GM19397 (cell line): ENCODE data around the gene RAD51C.
"Not testable (repeated sequence)": the region's sequence is repeated elsewhere in the genome, so short reads cannot be mapped to it uniquely, and the experiment has no call there.

Source experiments
- ATAC-seq: cut with Tn5 transposase; IDR thresholded peaks from one replicate; pipeline ENCODE4 v1.9.1; 2021; ENCODE audit warnings: mild to moderate bottlenecking, moderate library complexity; ENCODE audit not compliant: unreplicated experiment

The RAD51C gene

DNA sequence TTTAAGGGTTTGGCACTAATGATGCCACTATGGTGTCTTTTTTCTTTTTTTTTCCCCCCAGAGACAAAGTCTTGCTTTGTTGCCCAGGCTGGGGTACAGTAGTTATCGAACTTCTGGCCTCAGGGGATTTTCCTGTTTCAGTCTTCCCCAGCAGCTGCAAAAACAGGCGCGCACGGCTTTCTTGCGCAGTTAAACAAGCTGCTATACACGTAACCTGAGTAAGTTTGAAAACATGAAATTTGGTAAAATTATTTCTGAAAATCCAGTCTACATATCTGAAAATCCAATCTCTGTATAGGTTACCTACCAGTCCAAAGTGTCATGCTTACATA, 12.4 kb upstream of the RAD51C start:
- ATAC-seq, result no peak

DNA sequence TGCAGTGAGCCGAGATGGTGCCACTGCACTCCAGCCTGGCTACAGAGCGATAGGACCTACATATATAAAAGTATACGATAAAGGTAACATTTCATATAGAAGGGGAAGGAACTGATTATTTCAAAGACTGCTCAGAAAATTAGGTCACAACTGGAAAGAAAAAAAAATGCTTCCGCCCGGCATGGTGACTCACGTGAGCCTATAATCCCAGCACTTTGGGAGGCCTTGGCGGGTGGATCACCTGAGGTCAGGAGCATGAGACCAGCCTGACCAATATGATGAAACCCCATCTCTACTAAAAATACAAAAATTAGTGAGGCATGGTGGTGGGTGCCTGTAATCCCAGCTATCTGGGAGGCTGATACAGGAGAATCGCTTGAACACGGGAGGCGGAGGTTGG, 8.4 kb upstream of the RAD51C start:
- no peak for ATAC-seq

DNA sequence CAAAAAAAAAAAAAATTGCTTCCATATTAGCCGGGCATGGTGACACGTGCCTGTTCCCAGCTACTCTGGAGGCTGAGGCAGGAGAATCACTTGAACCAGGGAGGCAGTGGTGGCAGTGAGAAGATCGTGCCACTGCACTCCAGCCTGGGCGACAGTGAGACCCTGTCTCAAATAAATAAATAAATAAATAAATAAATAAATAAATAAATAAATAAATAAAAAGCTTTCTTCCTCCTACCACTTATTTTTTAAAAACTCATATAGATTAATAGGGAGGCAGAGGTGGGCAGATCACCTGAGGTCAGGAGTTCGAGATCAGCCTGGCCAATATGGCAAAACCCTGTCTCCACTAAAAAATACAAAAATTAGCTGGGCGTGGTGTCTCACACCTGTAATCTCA, 7.9 kb upstream of the RAD51C start:
- not testable (repeated sequence) for ATAC-seq

DNA sequence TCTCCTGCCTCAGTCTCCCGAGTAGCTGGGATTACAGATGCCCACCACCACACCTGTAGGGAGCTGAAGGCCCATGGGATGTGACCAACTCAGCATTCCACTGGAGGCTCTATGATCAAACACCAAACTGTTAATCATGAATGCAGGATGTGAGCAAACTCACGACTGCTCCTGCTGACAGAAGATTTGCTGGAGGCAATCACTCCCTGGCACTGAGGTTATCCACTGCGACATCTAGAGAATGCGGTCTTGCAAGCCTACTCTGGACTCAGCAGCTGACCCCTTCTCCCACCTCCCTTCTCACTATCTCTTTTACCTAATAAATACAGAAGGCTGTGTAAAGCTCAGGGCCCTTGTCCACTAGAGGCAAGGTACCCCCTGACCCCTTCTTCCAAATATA, 5.4 kb upstream of the RAD51C start:
- ATAC-seq, result no peak

GRCh38 chr17:58688521-58688920, 3.9 kb upstream of the RAD51C start:
- ATAC-seq, result no peak

GRCh38 chr17:58690033-58690432, 2.4 kb upstream of the RAD51C start:
- ATAC-seq, result not testable (repeated sequence)

DNA sequence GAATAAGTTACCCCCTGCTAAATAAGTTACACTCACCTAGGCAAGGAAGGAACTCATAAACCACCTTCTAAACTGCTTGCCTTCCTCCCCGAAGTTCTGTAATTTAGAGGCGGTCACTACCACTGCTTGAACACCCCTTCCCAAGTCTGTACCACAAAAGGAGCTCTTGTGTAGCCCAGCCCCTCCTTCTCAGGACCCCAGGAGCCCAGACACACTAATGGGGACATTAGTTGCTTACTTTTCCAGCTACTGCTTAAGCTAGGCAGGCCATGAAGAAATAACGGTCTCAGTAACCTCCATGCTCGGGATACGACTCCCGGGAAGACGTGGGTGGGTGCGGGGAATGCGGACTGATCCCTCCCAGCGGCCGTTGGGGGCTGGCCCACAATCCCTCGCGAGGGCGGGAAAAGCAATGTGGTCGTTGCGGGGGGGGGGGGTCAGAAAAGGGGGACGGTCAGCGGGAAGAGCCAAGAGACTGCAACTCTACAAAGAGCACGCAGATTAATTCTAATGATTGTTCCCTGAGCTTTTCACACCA, 632 bp upstream of the RAD51C start, which contains the start of gene TEX14:
TSS of gene TEX14 (minus strand) at position 345 of the 538 bp plus-strand sequence. CDS start 40,044 bp downstream, outside the sequence.
- no peak for ATAC-seq

- ATAC-seq, result no peak
These were observed 806 bp downstream of the RAD51C start for GRCh38 chr17:58693208-58693607.

DNA sequence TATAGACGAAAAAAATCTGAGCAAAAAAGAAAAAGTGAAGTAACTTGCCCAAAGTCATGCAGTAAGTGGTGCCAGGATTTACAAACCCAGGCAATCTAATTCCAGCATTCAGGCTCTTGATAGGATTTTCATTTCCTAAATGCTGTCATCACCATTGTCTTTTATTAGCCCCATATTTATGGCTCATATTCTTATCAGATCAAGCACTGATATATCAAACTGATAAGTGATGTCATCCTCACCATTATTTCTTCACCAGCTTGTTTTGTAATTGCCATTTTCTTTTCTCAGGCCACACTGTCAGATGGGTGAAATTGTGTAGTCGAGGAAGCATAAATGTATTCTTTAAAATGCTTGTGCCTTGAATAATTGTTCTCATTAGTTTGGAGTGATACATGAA, 1.3 kb downstream of the RAD51C start:
- no peak for ATAC-seq

GRCh38 chr17:58694302-58694701, 1.9 kb downstream of the RAD51C start:
- no peak for ATAC-seq

GRCh38 chr17:58694826-58695225, 2.4 kb downstream of the RAD51C start:
- ATAC-seq, result no peak

DNA sequence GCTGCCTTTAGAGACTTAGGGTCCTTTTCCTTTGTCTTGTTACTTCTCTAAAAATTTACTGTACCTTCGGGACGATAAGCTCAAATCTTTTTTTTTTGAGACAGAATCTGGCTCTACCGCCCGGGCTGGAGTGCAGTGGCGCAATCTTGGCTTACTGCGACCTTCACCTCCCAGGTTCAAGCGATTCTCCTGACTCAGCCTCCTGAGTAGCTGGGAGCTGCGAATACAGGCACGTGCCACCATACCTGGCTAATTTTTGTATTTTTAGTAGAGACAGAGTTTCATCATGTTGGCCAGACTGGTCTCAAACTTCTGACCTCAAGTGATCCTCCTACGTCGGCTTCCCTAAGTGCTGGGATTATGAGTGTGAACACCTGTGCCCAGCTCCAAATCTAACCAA, 7.4 kb downstream of the RAD51C start:
- no peak for ATAC-seq

- no peak for ATAC-seq
These were observed 9.7 kb downstream of the RAD51C start for GRCh38 chr17:58702045-58702476.

- ATAC-seq, result no peak
These were observed 10.3 kb downstream of the RAD51C start for GRCh38 chr17:58702708-58703107.

DNA sequence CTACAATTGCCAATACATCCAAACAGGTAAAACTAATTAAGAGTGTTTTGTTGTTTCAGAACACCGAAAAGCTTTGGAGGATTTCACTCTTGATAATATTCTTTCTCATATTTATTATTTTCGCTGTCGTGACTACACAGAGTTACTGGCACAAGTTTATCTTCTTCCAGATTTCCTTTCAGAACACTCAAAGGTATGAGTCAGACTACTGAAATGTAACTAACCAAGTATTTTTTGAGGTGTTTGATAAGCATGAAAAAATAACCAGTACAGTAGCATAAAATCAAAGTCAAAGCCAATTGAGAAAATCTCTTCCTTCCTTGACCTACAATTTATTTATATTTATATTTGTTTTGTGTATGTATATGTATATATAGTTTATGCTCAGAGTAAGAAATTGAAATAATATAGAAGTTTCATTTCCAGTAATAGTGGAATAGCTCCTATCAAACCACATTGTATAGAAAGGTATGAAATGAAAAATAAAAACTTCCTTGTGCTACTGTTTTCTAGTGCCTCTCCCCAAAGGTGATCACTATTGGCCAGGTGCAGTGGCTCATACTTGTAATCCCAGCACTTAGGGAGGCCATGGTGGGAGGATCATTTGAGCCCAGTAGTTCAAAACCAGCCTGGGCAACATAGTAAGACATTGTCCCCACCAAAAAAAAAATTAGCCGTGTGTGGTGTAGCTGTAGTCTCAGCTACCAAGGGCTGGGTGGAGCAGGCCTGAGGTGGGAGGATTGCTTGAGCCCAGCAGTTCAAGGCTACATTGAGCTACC, 10.9 kb downstream of the RAD51C start:
- no peak for ATAC-seq

DNA sequence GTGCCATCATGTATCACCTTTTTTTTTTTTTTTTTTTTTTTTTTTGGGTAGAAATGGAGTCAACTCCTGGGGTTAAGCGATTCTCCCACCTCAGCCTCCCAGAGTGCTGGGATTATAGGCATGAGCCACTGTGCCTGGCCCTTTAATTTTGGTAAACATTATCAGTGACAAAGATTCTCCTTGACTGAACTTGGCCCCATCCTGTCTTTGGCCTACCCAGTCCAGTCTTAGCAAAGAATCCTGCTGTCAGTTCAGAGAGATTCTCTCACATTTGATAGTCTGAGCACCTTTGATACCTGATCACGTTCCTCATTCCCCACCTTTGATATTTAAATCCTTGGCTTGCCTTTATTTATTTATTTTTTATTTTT, 11.5 kb downstream of the RAD51C start:
- ATAC-seq, result no peak

- no peak for ATAC-seq
These were observed 14.1 kb downstream of the RAD51C start for GRCh38 chr17:58706351-58707140.

DNA sequence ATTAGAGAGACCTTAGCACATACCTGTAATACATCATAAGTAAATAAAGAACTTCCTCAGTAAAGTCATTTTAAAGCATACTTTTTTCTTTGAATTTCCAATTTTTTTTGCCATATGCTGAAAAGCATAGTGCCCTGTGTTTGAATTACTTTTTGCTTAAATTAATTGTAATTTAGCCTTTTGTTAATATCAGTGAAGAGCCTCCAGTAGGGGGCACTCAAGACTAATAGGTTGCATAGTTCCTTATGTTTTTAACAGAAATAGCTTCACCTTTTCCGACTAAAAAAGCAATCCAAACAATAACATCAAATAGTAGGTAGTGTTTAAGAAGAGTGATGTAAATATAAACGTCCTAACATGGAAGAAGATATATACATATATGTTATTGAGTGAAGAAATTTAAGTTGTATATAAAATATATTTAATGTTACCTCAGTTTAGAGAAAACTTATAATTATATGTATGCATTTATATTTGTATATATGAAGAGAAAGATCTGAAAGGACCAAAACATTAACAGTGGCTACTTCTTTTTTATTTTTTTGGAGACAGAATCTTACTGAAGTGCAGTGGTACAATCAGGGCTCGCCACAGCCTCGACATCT, 18.6 kb downstream of the RAD51C start:
- ATAC-seq, result no peak

DNA sequence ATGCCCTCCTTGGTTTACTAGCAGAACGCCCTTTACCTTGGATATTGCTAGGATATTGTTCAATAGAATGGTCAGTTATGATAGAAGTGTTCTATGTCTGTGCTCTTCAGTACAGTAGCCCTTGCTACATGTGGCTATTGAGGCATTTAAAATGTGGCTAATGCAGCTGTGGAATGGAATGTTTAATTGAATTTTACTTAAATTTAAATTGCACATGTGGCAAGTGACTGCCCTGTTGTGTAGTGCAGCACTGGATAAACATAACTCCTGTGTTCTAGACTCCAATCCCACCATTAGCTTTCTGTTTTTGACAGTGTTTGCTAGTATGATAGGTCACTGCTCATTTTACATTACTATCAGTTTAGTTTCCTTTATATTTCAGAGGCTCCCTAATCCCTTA, 29.9 kb downstream of the RAD51C start:
- ATAC-seq, result no peak

GRCh38 chr17:58722696-58723095, 30.3 kb downstream of the RAD51C start:
- ATAC-seq, result no peak

- ATAC-seq, result no peak
These were observed 36.4 kb downstream of the RAD51C start for GRCh38 chr17:58728798-58729197.

- no peak for ATAC-seq
These were observed 38.5 kb downstream of the RAD51C start for GRCh38 chr17:58730937-58731336.
